ENCODE results near the gene USP50.
"Not testable (repeated sequence)": the region's sequence is repeated elsewhere in the genome, so short reads cannot be mapped to it uniquely, and the experiment has no call there.

Gene USP50

DNA sequence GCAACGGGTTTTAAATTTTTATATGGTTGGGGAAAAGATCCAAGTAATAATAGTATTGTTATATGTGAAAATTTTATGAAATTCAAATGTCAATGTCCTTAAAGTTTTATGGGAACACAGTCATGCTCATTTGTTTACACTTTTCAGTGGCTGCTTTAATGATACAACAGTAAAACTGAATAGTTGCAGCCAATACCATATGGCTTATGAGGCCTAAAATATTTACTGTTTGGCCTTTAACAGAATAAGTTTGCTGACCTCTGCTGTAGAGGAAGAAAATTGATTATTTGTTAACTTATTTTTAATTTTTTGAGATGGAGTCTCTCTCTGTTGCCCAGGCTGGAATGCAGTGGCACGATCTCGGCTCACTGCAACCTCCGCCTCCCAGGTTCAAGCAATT lies 44.7 kb downstream of the USP50 start:
- DNase-seq, result no peak

GRCh38 chr15:50500352-50500751 lies 46.1 kb downstream of the USP50 start:
- no peak for DNase-seq

- no peak for DNase-seq
These were observed 49.8 kb downstream of the USP50 start for GRCh38 chr15:50496692-50497091.

GRCh38 chr15:50494547-50494946 lies 51.9 kb downstream of the USP50 start:
- not testable (repeated sequence) for DNase-seq

DNA sequence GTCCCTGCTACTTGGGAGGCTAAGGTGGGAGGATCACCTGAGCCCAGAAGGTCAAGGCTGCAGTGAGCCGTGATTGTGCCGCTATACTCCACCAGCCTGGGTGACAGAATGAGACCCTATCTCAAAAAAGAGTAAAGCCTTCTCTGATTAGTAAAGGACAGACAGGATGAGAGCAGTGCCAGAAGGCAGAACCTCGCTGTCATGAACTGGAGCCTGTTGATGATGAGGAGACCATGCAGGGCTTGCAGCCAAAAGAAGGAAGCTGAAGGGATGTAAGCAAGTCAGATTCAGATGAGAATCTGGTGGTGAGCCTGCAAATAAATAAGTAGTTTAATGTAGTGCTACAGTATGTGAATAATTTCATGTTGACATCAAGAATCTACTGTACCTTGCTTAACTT lies 52.8 kb downstream of the USP50 start:
- no peak for DNase-seq

- DNase-seq, result no peak
These were observed 59.2 kb downstream of the USP50 start for GRCh38 chr15:50487287-50487686.

- DNase-seq, result no peak
These were observed 61.1 kb downstream of the USP50 start for GRCh38 chr15:50485389-50485788.

GRCh38 chr15:50484781-50485180 lies 61.7 kb downstream of the USP50 start:
- DNase-seq, result no peak

GRCh38 chr15:50476143-50476542 lies 70.3 kb downstream of the USP50 start:
- no peak for DNase-seq

DNA sequence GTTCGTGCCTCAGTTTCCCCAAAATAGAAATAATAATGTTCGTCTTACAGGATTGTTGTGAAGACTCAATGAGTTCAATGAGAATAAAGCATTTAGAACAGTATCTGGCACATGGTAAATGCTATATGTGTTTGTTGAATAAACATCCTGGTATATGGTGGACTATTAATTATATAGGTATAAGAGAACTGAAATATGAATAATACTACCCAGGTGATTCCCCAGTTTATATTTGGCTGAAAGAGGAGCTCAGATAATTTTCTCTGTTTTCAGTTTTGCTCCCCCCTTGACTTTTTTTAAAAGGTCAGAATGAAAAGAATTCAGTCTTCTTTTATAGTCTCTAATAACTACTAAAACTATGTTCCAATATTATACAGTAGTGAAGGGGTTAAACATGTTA lies 75.4 kb downstream of the USP50 start:
- DNase-seq, result no peak

DNA sequence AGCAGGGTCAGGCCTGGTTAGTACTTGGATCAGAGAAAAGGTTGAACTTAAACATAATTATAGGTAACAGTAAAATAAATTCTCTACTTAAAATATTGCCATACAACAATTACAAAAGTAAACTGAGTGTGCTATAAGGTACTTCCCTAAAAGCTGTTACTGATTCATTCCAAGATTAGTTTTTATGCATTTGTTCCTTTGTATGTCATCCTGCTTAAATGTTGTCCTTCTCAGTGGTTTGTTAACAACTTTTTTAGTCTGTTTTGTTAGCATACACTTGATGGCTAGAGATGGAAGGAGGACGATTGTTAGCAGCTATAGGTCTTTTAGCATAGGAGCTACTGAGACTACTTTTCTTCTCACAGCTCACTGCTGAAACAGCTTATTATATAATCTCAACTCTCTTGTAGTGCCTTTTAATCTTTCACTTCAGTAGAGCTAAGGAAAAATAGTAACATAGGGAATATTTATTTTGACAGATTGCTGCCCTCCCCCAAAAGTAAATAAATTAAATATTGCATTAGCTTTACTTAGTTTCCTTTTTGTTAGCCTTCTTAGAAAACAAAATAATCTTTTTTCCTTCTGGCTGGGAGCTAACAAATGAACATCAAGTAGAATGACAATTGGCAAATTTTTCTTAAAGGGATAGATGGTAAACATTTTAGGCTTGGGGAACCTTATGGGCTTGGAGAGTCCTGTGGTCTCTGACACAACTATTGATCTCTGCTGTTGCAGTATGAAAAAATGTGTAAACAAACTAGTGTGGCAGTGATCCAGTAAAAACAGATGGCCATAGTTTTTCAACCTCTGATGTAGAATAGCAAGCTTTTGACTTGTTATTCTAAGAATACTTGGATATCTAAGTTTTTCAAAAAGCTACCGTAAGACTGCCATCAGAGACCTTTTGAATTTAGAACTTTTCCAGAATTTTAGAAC lies 82.8 kb downstream of the USP50 start:
- no peak for DNase-seq

DNA sequence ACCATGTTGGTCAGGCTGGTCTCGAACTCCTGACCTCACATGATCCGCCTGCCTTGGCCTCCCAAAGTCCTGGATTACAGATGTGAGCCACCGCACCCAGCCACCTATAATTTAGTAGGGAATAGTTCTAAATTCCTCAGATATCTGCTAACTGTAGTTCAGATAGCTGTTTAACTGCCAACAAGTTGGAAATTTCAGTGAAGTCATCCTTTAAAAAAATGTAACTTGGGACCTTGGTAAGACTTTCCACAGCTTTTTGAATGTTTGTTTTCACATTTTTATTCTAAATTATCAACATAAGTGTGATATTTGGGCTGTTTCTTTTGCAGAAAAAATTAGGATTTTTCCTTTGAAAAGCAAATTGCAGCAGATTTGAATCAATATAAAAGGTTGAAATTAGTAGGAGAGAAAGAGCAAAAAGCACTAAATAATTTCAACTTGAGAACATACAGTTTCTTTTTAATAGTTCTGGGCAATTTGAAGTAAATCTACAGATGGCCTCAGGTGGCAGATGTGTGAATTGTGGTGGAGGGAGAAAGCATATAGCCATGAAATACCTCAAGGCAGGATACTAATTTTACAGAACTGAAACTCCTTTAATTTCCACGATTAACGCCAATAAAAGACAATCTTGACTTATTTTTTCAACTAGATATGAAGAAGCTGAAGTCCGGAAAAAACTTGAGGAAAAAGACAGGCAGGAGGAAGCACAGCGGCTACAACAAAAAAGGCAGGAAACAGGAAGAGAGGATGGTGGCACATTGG lies 87.9 kb downstream of the USP50 start:
- DNase-seq, result no peak

- DNase-seq, result no peak
These were observed 93.5 kb downstream of the USP50 start for GRCh38 chr15:50452927-50453326.

Measured in stimulated activated naive CD4-positive, alpha-beta T cell treated with Interleukin-2 at 50 U/mL for 16 hours (primary cell).